GM19240 (cell line): ENCODE results near the gene KCNJ1.

Source experiments
- DNase-seq: peaks from one replicate; pipeline ENCODE4 v3.0.0; 2011; ENCODE audit warnings: low spot score; ENCODE audit not compliant: insufficient read length

KCNJ1 gene

GRCh38 chr11:128867277-128867676 lies at the start of gene KCNJ1:
Gene KCNJ1, minus strand, starts transcription at chr11:128867296. Its CDS starts 27,053 bp downstream, at chr11:128840243.
- no peak for DNase-seq

- no peak for DNase-seq
These were observed 49.6 kb upstream of the KCNJ1 start for GRCh38 chr11:128916681-128917080.

GRCh38 chr11:128916037-128916572 lies 49.0 kb upstream of the KCNJ1 start:
- DNase-seq, result no peak

- DNase-seq, result no peak
These were observed 48.0 kb upstream of the KCNJ1 start for GRCh38 chr11:128915149-128915521.

GRCh38 chr11:128914216-128915148 lies 47.4 kb upstream of the KCNJ1 start:
- DNase-seq, result no peak

- DNase-seq, result no peak
These were observed 46.7 kb upstream of the KCNJ1 start for GRCh38 chr11:128913806-128914205.

- DNase-seq, result no peak
These were observed 44.6 kb upstream of the KCNJ1 start for GRCh38 chr11:128911701-128912100.

- DNase-seq, result no peak
These were observed 44.1 kb upstream of the KCNJ1 start for GRCh38 chr11:128911239-128911638.

GRCh38 chr11:128910576-128910975 lies 43.5 kb upstream of the KCNJ1 start:
- DNase-seq, result no peak

GRCh38 chr11:128909438-128910125 lies 42.5 kb upstream of the KCNJ1 start:
- DNase-seq, result no peak

- no peak for DNase-seq
These were observed 41.5 kb upstream of the KCNJ1 start for GRCh38 chr11:128908391-128909246.

- DNase-seq, result no peak
These were observed 40.5 kb upstream of the KCNJ1 start for GRCh38 chr11:128907585-128907984.

- DNase-seq, result no peak
These were observed 39.3 kb upstream of the KCNJ1 start for GRCh38 chr11:128906185-128907050.

- DNase-seq, result no peak
These were observed 38.5 kb upstream of the KCNJ1 start for GRCh38 chr11:128905345-128906184.

- no peak for DNase-seq
These were observed 37.7 kb upstream of the KCNJ1 start for GRCh38 chr11:128904656-128905344.

- DNase-seq, result no peak
These were observed 37.2 kb upstream of the KCNJ1 start for GRCh38 chr11:128904303-128904655.

GRCh38 chr11:128903248-128904061 lies 36.4 kb upstream of the KCNJ1 start:
- DNase-seq, result no peak

GRCh38 chr11:128902515-128903066 lies 35.5 kb upstream of the KCNJ1 start:
- no peak for DNase-seq
